DND-41 (cell line): ENCODE data around the gene BLOC1S6.

ENCODE experiments used
- ATAC-seq: fragments of 200-7000 bp; cut with Tn5 transposase; 3 replicates; pipeline ENCODE4 v1.9.1; 2021; ENCODE audit warnings: low read depth; ENCODE audit not compliant: insufficient read depth
- DNase-seq: peaks from one replicate; pipeline ENCODE4 v3.0.0-alpha.2; 2020
- H2AFZ ChIP-seq: 2 replicates; pipeline ENCODE4 v1.6.0; 2012; ENCODE audit warnings: low read depth, low read length
- H3K27ac ChIP-seq: 2 replicates; pipeline ENCODE4 v1.5.1; 2012; ENCODE audit warnings: low read length, inconsistent platforms
- H3K27me3 ChIP-seq: fragments of 200-600 bp; sonication (generic); 2 replicates; pipeline ENCODE4 v1.6.0; 2012; ENCODE audit warnings: low read length, mild to moderate bottlenecking, inconsistent platforms; ENCODE audit not compliant: insufficient read depth, poor library complexity
- H3K36me3 ChIP-seq: 2 replicates; pipeline ENCODE4 v1.5.1; 2012; ENCODE audit warnings: low read length, inconsistent platforms; ENCODE audit not compliant: insufficient read depth
- H3K4me1 ChIP-seq: 2 replicates; pipeline ENCODE4 v1.5.1; 2012; ENCODE audit warnings: mild to moderate bottlenecking, low read length; ENCODE audit not compliant: insufficient read depth
- H3K4me2 ChIP-seq: 2 replicates; pipeline ENCODE4 v1.6.0; 2012; ENCODE audit warnings: mild to moderate bottlenecking, moderate library complexity, low read length, inconsistent platforms; ENCODE audit not compliant: insufficient read depth
- H3K4me3 ChIP-seq, 2 experiments: fragments of 200-600 bp in 1 of 2; shearing (Covaris generic) in 1 of 2; 2 replicates each; pipeline ENCODE4 v1.5.1; 2012 to 2016; ENCODE audit warnings: inconsistent platforms in 2 of 2, low read length in 2 of 2, mild to moderate bottlenecking in 2 of 2, low read depth in 1 of 2, moderate library complexity in 1 of 2
- H3K79me2 ChIP-seq: 2 replicates; pipeline ENCODE4 v1.6.0; 2012; ENCODE audit warnings: low read length, inconsistent platforms; ENCODE audit not compliant: insufficient read depth
- H3K9ac ChIP-seq: 2 replicates; pipeline ENCODE4 v1.6.0; 2012; ENCODE audit warnings: low read depth, mild to moderate bottlenecking, inconsistent platforms, low read length, moderate library complexity
- H3K9me3 ChIP-seq: 2 replicates; pipeline ENCODE4 v1.5.1; 2012; ENCODE audit warnings: low read length, moderate library complexity, mild to moderate bottlenecking, inconsistent platforms; ENCODE audit not compliant: insufficient read depth, severe bottlenecking
- H4K20me1 ChIP-seq: 2 replicates; pipeline ENCODE4 v1.6.0; 2012; ENCODE audit warnings: low read length; ENCODE audit not compliant: insufficient read depth
- EZH2 ChIP-seq: IDR thresholded peaks from 3 replicates; pipeline ENCODE4 v1.6.1; 2012; ENCODE audit warnings: borderline replicate concordance, low read depth, mild to moderate bottlenecking, moderate library complexity, low read length, inconsistent platforms; ENCODE audit not compliant: severe bottlenecking
- TF ChIP-seq, protein P1 (sequence below): IDR thresholded peaks from 2 replicates; pipeline ENCODE4 v1.5.1; 2012; ENCODE audit warnings: borderline replicate concordance, low read length, moderate library complexity, mild to moderate bottlenecking; ENCODE audit not compliant: poor library complexity, severe bottlenecking; ENCODE audit errors: extremely low read depth

Gene BLOC1S6

DNA sequence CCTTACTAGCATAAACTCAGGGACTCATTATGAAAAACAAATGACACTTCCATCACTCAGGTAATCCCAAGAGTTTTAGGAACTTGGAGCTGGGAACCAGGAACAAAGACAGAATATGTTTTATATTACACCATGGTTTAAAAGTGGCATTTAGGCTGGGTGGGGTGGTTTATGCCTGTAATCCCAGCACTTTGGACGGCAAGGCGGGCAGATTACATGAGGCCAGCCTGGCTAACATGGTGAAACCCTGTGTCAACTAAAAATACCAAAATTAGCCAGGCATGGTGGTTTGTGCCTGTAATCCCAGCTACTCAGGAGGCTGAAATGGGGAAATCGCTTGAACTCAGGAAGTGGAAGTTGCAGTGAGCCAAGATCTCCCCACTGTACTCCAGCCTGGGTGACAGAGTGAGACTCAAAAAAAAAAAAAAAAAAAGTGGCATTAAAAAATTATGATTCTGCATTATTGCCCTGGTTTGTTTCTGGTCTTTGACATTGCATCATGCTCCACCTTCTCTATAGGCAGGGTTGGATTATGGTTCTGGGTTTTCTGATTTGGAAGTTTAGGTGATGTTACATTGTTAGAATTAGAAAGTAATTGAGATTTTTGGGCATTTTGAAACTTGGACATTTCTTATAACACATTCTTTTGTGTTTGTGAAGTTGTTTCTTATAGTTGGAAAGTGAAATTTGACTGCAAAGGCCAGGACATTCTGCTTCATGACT, 66.7 kb downstream of the BLOC1S6 start:
- no peak for ATAC-seq
- H3K27ac ChIP-seq, result no peak overlapping the region
- no peak overlapping the region for H3K4me2 ChIP-seq
- no peaks in the 10 kb centered on the region for H3K27me3 ChIP-seq
- no peak overlapping the region for H3K4me3 ChIP-seq
- no peaks in the 10 kb centered on the region for H3K9me3 ChIP-seq
- no peaks in the 10 kb centered on the region for H4K20me1 ChIP-seq
- TF ChIP-seq, protein P1, sequence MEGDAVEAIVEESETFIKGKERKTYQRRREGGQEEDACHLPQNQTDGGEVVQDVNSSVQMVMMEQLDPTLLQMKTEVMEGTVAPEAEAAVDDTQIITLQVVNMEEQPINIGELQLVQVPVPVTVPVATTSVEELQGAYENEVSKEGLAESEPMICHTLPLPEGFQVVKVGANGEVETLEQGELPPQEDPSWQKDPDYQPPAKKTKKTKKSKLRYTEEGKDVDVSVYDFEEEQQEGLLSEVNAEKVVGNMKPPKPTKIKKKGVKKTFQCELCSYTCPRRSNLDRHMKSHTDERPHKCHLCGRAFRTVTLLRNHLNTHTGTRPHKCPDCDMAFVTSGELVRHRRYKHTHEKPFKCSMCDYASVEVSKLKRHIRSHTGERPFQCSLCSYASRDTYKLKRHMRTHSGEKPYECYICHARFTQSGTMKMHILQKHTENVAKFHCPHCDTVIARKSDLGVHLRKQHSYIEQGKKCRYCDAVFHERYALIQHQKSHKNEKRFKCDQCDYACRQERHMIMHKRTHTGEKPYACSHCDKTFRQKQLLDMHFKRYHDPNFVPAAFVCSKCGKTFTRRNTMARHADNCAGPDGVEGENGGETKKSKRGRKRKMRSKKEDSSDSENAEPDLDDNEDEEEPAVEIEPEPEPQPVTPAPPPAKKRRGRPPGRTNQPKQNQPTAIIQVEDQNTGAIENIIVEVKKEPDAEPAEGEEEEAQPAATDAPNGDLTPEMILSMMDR, result no peak
- no peak for TF ChIP-seq EZH2
- H3K36me3 ChIP-seq, result no peaks in the 10 kb centered on the region
- H2AFZ ChIP-seq, result no peak overlapping the region
- H3K9ac ChIP-seq, result no peak overlapping the region
- DNase-seq, result no peak
- H3K4me1 ChIP-seq, result no peaks in the 10 kb centered on the region
- H3K79me2 ChIP-seq, result no peaks in the 10 kb centered on the region

GRCh38 chr15:45654749-45655148, 67.6 kb downstream of the BLOC1S6 start:
- Histone ChIP-seq H3K79me2 (no peaks in the 10 kb centered on the region), H3K4me3 (no peak overlapping the region), H3K9ac (no peak overlapping the region), H3K4me1 (no peaks in the 10 kb centered on the region), H3K27me3 (no peaks in the 10 kb centered on the region), H3K9me3 (no peaks in the 10 kb centered on the region), H3K27ac (no peak overlapping the region), H2AFZ (no peak overlapping the region), H4K20me1 (no peaks in the 10 kb centered on the region), H3K4me2 (no peak overlapping the region), H3K36me3 (no peaks in the 10 kb centered on the region)
- ATAC-seq, result no peak
- TF ChIP-seq, protein P1, result no peak
- TF ChIP-seq EZH2, result no peak
- no peak for DNase-seq

- H4K20me1 ChIP-seq, result no peaks in the 10 kb centered on the region
- no peaks in the 10 kb centered on the region for H3K79me2 ChIP-seq
- no peak overlapping the region for H3K9ac ChIP-seq
- no peaks in the 10 kb centered on the region for H3K9me3 ChIP-seq
- H3K4me1 ChIP-seq, result no peaks in the 10 kb centered on the region
- H3K27me3 ChIP-seq, result no peaks in the 10 kb centered on the region
- no peaks in the 10 kb centered on the region for H3K36me3 ChIP-seq
- no peak overlapping the region for H3K27ac ChIP-seq
- no peak overlapping the region for H3K4me2 ChIP-seq
- no peak for DNase-seq
- no peak overlapping the region for H2AFZ ChIP-seq
- H3K4me3 ChIP-seq, result no peak overlapping the region
- TF ChIP-seq, protein P1, result no peak
- TF ChIP-seq EZH2, result no peak
- ATAC-seq, result no peak
Measured at GRCh38 chr15:45657254-45657653, 70.1 kb downstream of the BLOC1S6 start.
